NCI-H2107 treated with DMSO at 0.1 percent for 48 hours (cell line): ENCODE data around the gene CARHSP1.
"Not testable (repeated sequence)": the region's sequence is repeated elsewhere in the genome, so short reads cannot be mapped to it uniquely, and the experiment has no call there.

Experiments used
- DNase-seq: peaks from one replicate; lab custom pipeline; 2025; ENCODE audit not compliant: unreplicated experiment; lab: John Stamatoyannopoulos, UW

Gene CARHSP1

DNA sequence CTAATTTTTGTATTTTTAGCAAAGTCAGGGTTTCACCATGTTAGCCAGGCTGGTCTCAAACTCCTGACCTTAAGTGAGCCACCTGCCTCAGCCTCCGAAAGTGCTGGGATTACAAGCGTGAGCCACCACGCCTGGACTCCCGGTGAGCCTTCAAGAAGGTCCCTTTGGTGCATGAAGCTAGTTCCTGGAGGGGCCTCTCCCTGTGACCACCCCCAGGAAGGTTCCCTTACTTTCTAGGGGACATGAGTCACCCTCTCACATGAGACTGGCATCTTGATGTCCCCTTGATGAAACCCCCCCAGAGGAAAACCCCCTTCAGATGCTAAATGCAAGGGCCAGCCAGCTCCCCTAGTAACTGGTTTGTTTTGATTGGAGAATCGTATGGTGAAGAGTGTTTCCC lies 12.8 kb downstream of the CARHSP1 start:
- DNase-seq: no peak

DNA sequence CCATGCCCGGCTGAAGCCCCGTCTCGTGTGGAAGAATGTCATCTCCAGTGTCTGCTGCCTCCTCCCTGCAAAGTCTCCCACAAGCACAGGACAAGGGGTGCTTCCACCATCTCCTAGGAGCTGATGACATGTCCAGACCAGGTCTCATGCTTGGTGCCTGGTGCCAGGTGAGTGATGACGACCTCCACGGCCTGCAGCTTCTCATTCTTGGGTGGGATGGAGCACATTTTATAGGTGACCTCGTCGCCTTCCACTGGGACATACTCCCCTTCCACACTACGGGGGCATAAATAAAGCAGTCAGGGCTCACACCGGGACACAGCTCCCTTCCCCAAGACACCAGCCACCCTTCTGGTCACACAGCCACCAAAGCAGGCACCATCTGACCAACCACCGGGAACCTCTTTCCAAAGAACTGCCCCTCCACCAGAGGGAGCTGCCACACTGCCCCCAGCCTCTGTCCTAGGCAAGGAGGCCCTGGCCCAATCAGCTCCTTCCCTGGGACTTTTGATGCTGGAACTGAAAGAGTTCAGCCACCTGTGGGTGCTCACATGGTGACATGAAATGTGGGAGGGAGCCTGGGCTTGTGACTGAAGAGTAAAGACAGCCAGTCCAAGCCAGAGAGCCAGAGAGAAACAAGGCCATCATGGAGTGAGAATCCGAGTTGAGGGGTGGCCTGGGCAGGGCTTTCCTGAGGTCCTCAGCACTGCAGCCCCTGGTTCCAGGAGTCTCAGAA lies 13.6 kb downstream of the CARHSP1 start:
- no peak for DNase-seq

DNA sequence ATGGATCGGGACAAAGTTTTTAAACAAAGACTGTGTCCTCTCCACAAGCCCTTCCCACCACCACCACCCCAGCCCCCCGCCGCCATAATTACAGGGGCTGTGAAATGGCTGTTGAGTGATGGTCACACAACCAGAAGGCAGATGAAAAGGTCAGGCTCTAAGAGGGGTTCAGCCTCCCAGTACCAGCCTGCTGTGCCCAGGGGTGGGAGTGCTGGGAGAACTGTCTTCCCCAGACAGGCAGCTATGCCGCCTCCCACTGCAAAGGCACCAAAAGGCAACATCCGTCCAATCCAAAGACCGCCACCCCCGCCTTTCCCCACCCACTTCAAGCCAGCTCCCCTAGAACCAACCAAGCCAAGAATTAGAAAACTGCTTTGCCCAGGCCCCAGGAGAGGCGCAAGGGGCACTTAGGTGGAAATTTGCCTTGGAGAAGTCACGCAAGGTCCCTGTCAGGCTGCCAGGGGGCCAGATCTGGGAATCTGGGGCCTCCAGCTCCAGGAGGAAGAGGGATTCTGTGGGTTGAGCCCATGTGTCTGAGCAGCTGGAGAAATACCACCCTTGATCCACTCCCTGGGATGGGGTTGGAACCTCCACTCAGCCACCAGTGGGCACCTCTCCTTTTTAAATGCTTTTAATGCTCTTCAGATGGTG lies 14.4 kb downstream of the CARHSP1 start:
- no peak for DNase-seq

DNA sequence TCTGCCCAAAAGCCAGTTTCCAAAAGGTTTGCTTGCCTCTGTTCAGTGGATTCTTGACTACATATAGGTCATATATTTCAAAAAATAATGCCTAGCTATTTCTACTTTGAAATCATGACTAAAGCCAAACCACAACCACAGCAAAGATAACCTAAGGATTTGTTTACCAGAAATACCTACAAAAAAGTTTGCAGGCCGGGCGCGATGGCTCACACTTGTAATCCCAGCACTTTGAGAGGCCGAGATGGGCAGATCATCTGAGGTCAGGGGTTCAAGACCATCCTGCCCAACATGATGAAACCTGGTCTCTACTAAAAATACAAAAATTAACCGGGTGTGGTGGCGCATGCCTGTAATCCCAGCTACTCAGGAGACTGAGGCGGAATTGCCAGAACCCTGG lies 15.2 kb downstream of the CARHSP1 start:
- DNase-seq: no peak

DNA sequence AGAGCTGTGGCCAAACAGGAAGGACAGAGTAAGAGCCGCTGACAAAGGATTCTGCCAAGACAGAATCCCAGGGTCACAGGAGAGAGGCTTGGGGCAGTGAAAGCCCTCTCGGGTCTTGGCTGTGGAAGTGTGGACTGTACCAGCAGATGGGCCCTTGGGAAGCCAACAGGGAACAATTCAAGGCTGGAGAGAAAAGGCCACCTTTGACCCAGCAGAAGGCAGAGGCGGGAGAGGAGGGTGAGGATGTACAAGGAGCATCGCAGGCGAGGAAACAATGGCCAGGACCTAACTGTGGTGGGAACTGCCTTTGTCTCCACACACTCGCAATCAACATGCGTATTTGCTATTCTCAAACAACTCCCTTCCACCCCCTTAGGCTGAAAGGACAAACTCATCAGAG lies 15.7 kb downstream of the CARHSP1 start:
- no peak for DNase-seq

DNA sequence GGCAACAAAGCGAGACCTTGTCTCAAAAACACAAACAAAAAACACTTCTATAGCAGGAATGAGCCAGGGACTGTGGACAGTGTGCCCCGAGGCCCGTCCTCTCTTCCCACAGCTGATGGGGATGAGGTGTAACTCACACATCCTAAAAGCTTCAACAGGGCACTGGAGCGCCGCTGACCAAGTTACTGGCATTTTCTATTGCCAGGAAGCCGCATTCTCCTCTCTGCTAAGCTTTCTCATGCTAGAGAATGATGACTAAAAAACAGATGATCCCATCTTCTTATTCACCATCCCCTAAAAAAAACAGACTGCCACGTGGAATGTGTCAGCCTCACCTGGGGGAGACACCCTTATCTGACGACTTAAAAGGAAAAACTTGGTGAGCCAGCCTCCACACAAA lies 16.3 kb downstream of the CARHSP1 start:
- DNase-seq: no peak

DNA sequence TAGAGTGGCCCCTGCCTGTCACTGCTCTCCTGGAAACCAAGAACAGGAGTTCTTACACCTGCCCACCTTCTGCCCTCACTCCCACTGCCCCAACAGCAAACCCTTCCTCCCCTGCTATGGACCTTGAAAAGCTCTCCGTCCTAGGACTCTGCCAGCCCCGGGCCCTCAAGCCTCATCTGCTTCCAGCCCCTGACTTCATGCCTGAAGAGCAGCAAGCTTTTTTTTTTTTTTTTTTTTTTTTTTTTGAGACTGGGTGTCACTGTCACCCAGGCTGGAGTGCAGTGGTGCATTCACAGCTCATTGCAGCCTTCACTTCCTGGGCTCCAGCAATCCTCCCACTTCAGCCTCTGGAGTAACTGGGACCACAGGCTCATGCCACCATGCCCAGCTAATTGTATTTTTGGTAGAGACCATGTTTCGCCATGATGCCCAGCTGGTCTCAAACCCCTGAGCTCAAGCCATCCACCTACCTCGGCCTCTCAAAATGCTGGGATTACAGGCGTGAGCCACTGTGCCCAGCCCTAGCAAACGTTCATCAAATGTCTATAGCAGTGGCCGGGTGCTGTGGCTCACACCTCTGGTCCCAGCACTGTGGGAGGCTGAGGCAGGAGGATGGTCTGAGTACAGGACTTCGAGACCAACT lies 16.9 kb downstream of the CARHSP1 start:
- DNase-seq: no peak

DNA sequence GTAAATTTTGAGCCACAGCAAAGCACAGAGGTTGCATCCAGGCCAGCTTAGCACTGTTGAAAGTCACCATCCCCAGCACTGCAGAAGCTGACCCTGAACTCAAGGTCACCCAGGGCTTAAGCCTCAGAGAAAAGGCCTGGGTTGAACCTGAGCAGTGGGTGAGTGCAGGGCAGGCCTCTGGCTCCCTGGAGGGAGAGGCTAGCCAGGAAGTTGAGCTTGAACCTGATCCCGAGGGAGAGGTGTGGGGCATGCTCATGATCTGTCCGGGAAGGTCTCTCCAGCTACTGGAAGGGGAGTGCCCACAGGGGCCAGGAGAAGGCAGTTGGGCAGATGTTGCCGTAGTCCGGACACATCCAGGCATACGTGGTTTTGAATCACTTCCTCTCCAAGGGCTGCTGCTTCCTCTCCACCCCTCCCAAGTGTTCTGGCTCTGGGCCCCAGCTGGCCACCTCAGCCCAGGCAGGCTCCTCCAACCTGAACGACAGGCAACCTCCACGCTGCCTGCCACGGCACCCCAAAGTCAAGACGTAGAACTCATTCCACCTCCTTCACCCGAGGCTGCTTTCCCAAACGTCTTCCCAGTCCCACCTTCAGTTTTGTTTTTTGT lies 18.4 kb downstream of the CARHSP1 start:
- no peak for DNase-seq

DNA sequence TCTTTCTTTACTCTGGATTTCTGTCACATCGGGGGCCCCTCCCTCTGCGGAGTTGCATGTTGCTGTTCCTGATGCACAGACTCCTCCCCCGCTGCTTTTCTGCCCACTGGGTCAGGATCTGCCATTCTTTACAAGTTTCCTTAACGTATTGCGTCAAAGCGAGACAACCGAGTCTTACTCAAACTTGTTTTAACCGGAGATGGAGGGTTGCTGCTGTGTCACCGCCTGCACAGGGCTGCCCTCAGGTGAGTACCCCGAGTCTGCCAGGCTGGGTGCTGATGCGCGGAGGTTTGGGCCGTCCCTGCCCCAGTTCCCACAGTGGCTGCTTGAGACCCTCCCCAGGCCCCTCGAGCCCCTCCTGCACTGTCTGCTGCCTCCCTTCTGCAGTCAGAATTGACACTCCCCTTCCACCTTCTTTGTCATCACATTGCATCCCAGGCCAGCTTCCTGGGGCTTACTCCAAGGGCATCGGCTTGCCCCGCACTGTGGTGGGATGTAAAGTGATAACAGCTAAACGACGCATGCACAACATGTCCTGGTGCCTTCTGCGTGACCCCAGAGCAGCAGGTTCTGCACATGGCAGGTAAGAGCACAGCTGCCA lies 19.3 kb downstream of the CARHSP1 start:
- no peak for DNase-seq

DNA sequence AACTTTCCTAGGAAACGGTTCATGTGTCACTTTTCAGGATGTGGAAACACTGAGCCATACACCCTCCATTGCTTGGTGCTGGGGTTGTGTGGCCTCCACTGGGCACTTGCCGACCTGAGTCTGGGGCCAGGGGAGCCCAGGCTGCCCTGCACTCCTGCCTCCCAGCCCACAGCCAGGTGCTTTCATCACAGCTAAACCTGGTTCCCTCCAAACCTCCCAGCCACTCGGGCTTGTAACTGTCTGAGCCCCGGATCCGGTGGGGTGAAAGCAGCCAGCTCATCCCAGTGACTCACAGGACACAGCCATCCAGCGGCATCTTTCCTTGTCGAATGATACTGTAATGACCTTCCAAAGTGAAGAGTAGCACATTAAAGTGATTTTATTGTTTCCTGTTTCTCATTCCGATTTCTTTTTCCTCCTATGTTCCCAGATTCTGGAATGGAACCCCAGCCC lies 19.8 kb downstream of the CARHSP1 start:
- DNase-seq: no peak

DNA sequence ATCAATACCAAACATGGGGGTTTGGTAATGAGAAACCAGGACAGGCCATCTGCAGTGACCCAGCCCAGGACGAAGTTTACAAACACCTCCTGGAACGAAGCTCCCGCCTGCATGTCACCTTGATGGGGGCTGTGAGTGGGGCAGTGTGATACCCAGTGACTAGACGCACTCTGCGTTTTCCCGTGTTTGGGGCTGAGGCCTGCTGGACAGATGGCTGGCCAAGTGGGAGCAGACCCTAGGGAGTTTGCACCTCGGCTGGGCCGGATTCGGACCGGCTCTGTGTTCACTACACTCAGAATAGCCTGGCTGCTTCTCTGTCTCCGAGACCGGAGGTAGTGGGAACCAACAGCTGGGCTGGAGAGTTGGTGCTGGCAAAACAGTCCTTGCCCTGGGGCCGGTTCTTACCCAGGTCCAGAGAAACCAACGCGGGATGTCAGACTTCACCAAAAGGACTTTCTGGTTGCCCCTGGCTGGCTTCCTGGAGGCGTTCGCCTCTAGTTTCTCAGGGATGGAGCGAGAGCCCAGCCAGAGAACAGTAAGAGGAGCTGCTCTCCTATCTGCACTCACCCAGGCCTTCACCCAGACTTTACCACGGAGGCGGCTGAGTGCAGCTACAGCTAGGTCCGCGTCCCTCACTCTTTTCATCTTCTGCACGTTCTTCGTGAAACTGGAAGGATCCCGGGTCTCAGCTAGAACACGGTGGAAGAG lies 20.4 kb downstream of the CARHSP1 start:
- DNase-seq: no peak

DNA sequence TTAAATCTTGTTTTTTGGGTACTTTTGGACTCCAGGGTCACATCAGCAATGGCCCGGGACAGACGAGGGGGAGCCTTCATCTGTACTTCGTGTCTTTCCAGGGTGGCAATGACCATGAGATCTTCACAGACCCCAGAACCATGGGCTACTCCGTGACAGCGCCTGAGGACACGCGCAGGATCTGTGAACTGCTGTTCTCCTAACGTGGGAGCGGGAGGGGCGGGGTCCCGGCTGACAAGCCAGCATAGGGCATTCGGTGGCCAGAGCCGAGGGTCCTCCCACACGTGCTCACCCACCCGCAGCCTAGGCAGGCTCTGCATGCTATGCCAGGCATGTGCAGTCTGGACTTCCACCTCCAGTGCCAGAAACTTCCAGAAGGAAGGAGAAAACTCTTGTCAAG lies 21.2 kb downstream of the CARHSP1 start:
- DNase-seq: no peak

DNA sequence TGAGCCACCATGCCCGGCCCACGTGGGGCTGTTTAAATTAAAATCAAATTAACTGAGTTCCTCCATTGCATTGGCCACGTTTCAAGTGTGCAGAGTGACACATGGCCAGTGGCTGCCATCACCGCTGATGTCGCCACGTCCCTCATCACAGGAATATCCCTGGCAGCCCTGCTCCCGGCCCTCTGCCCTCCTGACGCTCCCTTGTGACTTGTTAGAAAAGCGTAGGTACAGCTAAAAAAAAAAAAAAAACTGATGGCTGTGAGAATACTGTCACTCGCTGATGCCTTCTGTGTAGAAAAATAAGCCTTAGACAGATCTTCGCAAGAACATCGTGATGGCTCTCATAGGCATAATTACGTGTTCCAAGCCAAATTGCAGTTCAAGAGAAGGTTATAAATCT lies 21.7 kb downstream of the CARHSP1 start:
- DNase-seq: no peak

DNA sequence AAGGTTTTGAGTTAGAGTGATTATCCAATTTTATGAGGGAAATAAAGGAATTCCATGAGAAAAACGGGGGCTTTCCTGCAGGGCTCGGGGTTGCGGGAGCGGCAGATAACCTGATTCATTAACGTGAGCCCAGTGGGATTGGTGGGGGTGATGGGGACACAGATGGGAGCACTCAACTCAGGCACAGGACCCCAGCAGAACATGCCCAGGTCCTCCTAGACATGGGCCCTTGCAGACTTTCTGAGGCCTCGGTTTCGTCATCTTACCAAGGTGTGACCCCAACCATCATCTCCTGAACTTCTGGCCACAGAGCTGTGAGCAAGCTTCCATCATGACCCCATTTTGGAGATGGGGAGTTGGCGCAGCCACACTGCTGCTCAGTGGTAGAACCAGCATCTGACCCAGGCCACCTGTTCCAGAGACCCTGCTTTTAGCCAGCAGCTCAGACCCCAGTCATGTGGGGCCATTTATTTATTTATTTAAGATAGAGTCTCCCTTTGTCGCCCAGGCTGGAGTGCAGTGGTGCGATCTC lies 22.3 kb downstream of the CARHSP1 start:
- no peak for DNase-seq

DNA sequence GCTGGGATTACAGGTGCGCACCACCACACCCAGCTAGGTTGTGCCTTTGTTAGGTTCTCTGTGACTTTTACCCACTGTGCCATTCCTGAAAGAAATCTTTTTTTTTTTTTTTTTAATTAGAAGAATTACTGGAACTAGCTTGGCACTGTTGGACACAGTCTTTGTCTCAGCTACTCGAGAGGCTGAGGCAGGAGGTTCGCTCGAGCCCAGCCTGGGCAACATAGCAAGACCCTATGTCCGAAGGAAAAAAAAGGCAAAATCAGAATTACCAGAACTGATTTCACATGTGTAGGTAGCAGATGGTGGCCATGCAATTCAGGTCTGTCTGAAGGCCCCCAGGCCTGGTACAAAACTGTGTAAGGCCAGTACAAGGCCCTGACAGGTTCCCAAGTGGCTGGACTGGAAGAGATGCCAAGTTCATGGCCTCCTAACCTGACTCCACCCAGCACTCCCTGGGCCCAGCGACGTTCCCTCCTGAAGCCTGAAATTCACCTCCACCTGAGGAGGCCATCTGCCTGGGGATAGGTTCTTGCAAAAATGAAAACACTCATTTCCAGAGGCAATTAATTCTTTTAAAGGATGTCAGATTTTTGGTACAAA lies 23.0 kb downstream of the CARHSP1 start:
- no peak for DNase-seq

DNA sequence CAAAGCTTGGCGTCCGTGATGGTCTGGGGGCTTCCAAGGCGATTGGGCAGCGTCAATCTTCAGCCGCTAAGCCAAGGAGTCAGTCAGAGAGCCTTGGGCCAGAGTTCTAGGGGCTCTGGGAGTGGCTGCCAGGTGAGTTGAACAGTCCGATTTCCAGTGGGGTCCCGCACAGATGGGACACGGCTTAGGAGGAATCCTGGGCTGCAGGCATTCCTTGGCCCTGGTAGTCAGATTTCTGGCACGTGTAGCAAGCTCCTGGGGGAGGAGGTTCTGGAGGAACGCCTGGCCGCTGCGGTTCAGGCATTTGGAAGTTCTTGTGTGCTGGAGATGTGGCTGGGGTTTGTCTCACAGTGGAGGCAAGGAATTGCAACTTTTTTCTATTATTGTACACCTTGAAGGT lies 25.5 kb downstream of the CARHSP1 start:
- DNase-seq: not testable (repeated sequence)

DNA sequence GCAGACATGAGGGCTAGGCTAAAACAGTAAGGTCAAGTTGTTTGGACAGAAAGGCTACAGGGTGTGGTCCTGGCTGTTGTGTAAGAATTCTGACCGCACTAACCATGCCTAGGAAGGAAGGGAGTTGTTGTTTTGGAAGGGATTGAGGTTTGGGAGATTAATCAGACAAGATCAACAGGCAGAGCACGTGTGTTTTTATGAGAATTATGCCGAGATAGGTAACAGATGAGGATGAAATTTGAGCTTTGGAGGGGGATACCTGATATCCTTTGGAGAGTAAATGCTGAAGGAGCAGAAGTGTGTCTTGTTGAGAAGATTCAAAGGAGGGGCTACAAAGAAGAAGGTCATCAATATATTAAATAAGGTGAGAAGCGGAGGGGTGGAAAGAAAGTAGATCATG lies 26.8 kb downstream of the CARHSP1 start:
- DNase-seq: not testable (repeated sequence)

DNA sequence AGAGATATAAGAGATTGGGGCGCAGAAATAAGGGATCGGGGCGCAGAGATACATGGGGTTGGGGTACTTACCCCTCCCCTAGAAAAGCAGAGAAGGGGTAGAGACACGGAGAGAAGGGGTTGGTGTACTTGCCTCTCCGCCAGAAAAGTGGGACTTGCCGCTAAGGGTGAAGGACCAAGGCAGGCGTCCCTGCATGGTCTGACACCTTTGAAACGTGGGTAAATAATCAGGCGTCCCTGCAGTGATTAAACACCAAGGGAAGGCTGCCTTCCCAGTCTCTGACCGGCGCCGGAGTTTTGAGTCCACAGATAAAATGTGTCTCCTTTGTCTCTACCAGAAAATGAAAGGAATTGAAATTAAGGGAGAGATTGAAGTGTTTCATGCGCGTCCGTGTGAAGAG lies 31.2 kb downstream of the CARHSP1 start:
- DNase-seq: not testable (repeated sequence)

DNA sequence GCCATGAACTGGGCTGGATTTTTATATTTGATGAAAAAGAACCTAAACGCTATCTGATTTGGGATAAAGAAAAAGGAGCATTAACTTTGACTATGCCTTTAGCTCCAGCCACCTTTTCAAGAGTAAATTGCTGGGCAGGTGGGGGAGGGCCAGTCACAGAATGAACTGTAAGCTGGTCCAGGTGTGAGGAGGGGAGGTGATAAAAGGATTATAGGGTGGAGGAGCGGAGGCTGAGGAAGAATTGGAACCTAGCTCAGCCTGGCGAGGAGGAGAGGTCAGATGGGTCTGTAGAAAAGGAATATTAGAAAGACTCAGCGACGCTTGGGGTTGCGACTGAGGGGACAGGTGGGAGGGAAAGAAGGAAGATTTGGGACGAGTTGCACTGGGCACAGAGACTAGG lies 32.0 kb downstream of the CARHSP1 start:
- DNase-seq: not testable (repeated sequence)

DNA sequence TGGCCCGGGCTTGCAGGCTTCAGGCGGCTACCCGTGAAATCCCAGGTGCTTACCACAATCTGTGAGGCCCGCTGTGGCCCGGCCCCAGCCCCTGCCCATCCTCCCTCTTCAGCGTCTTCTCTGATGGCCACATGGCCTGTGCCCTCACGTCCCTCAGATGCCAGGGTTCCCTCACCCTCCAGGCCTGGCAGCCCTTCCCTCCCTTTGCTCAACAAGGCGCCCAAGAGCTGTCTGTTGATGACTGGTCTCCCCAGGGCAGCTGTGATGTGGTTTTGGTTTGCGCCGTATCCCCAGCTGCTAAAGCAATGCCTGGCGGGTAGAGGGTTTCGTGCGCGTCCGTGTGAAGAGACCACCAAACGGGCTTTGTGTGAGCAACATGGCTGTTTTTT lies 36.1 kb downstream of the CARHSP1 start:
- no peak for DNase-seq
